GM12873 (cell line): Measurements from ENCODE around the gene BCHE.

Source experiments
- TF ChIP-seq, protein P1 (sequence below): IDR thresholded peaks from 2 replicates; pipeline ENCODE4 v1.5.1; 2012; ENCODE audit warnings: low read depth, mild to moderate bottlenecking, moderate library complexity, low read length, control low read depth; ENCODE audit not compliant: insufficient read depth; ENCODE audit errors: missing control alignments

The BCHE gene

DNA sequence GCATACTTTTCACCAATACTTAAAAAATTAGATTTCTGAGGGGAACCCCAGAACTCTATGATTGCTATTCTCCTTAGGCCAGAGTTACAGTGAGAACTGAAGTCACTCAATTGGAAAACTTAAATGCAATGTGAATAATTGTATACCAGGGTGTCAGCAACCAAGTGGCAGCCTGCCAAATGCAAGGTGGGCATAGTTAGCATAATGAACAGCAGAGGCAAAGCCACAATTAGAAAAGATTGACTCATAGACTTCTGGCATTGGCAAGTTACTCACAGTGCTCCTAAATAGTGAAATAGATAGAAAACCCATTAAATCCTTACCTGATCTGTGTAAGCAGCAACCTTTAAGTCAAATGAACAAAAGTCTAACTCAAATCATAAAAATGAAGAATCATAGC is 94.9 kb downstream of the BCHE start:
- TF ChIP-seq, protein P1, sequence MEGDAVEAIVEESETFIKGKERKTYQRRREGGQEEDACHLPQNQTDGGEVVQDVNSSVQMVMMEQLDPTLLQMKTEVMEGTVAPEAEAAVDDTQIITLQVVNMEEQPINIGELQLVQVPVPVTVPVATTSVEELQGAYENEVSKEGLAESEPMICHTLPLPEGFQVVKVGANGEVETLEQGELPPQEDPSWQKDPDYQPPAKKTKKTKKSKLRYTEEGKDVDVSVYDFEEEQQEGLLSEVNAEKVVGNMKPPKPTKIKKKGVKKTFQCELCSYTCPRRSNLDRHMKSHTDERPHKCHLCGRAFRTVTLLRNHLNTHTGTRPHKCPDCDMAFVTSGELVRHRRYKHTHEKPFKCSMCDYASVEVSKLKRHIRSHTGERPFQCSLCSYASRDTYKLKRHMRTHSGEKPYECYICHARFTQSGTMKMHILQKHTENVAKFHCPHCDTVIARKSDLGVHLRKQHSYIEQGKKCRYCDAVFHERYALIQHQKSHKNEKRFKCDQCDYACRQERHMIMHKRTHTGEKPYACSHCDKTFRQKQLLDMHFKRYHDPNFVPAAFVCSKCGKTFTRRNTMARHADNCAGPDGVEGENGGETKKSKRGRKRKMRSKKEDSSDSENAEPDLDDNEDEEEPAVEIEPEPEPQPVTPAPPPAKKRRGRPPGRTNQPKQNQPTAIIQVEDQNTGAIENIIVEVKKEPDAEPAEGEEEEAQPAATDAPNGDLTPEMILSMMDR = no peak

DNA sequence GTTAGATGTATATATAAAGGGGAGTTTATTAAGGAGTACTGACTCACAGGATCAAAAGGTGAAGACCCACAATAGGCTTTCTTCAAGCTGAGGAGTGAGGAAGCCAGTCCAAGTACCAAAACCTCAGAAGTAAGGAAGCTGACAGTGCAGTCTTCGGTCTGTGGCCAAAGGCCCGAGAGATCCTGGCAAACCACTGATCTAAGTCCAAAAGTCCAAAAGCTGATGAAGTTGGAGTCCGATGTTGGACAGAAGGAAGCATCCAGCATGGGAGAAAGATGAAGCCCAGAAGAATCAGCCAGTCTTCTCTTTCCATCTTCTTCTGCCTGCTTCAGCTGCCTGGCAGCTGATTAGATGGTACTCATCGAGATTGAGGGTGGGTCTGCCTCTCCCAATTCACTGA is 107.5 kb downstream of the BCHE start:
- TF ChIP-seq, protein P1 = no peak

DNA sequence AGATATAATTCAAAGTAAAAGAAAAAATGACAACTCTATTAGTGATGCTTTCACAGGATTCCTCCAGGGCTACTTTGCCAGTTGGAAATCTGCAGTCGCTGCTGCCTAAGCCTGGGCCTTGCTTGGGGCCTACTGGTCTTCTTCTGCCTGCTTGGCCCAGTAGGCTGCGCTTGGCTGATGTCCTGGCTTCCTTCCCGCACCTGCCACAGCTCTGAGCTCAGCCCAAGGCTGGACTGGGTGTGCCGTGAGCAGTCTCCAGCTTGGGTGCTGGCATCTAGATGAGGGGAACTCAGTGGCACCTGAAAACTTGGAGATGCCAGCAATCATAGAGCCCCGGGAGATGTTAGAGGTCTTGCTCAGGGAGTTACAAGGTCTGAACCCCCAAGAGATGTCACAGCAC is 108.3 kb downstream of the BCHE start:
- TF ChIP-seq, protein P1 = no peak

DNA sequence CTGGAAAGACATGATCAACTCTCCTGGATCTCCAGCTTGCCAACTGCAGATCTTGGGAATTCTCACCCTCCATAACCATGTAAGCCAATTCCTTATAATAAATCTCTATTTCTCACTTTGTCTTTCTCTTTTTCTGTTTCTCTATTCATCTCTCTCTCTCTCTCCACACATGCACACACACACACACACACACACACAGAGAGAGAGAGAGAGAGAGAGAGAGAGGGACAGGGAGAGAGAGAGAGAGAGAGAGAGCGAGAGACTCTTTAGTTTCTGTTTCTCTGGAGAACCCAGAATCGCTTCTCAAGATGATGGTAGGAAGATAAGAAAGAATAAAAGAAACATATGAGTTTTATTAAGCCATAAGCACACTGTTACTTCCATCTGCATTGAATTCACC is 111.9 kb downstream of the BCHE start:
- TF ChIP-seq, protein P1 = no peak
